Stimulated activated CD4-positive, alpha-beta T cell treated with anti-CD3 and anti-CD28 coated beads, Interleukin-15, amount 100 ng/mL, for 24 hours (primary cell): ENCODE results near the gene COP1.
A peak's percentile ranks its signal among the peaks of the same experiment; 100 is the strongest.
"Not testable (repeated sequence)": the region's sequence is repeated elsewhere in the genome, so short reads cannot be mapped to it uniquely, and the experiment has no call there.

Source experiments
- DNase-seq: peaks from one replicate; pipeline ENCODE4 v3.0.0-alpha.2; 2020

COP1 gene

DNA sequence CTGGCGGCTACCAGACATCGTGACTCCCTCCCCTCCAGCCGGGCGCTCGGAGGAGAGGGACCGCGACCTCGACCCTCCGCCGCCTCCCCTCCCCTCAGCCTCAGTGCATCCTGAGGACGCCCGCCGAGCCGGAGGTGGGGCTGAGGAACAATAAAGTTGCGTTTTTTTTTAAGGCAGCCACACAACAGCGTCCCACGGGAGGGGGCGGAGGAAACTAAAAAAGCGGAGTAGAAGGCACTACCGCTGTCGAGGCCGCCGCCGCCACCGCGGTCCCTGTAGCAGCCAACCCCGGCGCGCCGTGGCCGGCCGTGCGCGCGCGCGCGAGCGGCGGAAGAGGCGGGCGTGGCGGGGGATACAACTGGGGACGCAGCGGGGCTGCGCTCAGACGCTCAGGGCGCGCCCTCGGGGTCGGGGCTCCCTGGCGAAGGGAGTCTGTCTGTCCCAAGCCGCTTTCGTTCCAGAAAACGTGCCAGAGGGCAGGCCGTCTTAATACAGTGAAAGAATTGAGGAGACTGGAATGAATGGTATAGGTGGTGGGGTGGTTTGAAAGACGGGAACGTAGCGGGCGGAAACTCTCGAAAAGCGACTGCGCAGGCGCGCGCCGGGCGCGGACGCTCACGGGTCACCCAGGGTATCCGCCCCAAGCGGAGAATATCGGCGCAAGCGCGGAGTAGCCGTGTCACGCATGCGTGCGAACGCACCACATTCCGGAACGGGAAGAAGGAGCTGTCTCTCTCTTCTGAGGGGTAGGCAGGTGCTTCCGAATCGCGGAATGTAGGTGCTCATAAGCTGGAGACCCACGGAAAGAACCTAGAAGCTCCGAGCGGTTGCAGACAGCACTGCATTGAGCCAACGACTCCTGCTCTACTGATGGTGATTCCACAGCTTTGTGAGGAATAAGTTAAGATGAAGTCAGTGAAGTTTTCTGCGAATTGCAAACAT lies at the start of gene COP1:
Gene COP1, minus strand, starts transcription at position 326 of the 942 bp plus-strand sequence. Its CDS starts 308 bp downstream, at position 18.
- DNase-seq, result peak; percentile 96

DNA sequence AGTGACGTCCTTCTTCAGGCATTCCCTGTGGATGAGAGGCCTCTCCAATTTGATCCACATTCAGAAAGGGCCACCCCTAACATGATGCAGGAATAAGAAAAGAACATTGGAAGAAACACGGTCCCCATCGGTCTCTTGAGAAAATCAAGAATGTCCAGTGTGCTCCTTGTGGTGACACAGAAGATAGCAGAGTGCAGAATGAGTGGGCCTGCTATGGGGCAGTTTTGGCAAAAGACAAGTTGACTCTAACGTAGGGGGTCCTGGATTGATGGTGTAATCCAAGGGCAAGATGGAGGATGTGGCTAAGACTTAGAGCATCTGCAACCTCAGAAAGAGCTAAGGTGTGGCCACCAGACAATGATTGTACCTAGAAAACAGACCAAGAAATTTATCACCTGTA lies 45.1 kb upstream of the COP1 start:
- no peak for DNase-seq

DNA sequence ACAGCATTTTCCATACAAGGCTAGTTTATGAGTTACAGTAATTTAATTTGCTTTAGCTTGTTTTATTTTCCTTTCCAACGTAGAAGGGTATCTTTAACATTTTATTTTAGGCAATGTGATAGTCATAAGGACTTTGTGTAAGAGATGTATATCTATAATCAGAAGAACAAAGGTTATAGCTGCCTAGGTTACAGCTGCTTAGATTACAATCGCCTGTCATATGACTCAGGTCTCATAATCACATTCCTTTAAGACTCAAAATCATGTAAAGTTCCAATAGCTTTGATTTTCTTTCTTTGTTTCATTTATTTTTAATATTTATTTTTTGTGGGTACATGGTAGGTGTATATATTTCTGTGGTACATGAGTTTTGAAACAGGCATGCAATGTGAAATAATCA lies 37.8 kb upstream of the COP1 start:
- DNase-seq, result no peak

DNA sequence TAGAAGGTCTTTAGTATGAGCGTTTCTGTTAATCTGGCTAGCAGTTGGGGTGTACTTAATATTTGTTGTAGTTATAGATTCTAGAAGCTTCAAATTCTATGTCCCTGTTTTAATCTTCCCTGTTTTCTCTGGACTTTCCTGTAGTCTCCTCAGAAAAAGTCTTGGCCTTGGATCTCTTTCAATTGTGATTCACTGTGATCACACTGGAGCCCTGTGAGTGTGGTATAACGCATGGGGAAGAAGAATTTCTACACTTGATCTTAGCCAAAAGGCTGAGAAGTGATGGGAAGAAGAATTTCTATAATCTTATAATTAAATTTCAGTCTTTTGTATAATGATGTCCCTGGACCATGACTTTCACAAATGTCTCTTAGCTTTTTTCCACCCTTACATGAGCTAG lies 36.7 kb upstream of the COP1 start:
- no peak for DNase-seq

DNA sequence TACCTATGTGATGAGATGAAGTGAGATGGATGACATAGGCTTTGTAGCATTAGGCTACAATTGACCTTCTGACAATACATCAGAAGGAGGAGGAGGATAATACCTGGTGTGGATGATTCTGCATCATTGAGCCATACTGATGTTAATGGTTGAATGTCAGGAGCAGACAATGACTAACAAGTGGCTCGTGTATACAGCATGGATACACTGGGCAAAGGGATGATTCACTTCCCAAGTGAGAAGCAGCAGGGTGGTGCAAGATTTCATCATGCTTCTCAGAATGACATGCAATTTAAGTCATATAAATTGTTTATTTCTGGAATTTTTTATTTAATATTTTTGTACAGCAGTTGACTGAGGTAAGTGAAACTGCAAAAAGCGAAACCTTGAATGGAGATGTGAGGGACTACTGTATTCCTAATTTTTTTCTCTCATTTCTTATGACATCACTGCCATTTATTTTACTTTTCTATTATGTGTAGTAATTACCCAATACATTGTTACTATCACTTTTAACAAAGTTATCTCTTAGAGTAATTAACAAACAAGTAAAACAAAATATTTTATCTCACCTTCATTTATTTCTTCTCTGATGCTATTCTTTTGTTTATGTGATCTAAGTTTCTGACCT lies 34.4 kb upstream of the COP1 start:
- peak; percentile 10 for DNase-seq

DNA sequence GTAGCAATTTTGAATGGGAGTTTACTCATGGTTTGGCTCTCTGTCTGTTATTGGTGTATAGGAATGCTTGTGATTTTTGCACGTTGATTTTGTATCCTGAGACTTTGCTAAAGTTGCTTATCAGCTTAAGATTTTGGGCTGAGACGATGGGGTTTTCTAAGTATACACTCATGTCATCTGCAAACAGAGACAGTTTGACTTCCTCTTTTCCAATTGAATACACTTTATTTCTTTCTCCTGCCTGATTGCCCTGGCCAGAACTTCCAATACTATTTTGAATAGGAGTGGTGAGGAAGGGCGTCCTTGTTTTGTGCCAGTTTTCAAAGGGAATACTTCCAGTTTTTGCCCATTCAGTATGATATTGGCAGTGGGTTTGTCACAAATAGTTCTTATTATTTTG lies 26.6 kb upstream of the COP1 start:
- not testable (repeated sequence) for DNase-seq

DNA sequence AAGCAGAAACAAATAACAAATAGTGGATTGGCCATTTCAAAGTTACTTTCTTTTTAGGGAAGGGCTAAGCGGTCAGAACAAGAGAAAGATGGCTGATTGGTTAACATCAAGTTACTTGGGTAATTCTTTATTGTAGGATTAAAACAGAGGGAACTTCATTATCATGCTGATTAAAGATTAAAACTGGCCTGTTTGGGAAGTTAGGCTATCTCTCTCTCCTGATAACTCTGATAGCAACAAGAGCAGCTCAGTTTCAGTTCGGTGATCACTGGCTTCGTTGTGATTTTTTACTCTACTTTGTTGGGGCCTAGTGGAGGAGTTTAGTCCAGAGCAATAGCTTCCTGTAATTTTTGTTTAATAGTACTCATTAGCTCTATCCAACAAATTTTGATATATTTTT lies 20.5 kb upstream of the COP1 start:
- no peak for DNase-seq

DNA sequence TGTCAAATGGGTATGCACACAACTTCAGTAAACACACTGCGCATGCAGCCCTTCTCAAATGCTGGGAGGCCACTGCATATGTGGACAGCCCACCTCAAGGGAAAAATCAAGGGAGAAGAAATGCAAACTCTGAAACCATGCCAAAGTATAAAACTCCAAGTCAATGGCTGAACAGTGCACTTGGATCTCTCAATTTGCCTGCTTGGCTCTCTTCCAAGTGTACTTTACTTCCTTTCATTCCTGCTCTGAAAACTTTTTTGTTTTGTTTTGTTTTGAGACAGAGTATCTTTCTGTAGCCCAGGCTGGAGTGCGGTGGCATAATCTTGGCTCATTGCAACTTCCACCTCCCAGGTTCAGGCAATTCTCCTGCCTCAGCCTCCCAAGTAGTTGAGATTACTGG lies 18.8 kb upstream of the COP1 start:
- no peak for DNase-seq

DNA sequence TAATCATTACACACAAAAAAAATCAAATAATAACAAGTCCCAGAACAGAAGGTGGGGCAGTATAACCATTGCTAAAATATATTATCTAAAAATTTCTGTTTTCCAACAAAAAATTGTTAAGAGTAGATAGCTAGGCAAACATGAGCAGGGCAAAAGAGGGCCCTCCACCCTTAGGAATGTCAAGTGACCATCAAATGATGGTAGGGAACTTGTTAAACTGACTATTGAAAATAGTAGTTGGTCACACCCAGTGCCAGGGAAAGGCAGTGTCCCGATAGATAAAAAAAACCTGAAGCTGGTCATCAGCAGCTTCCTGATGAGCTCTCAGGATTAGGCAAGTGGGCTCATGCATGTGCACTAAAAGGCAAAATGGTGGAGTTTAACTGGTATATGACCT lies 18.4 kb upstream of the COP1 start:
- DNase-seq, result no peak

DNA sequence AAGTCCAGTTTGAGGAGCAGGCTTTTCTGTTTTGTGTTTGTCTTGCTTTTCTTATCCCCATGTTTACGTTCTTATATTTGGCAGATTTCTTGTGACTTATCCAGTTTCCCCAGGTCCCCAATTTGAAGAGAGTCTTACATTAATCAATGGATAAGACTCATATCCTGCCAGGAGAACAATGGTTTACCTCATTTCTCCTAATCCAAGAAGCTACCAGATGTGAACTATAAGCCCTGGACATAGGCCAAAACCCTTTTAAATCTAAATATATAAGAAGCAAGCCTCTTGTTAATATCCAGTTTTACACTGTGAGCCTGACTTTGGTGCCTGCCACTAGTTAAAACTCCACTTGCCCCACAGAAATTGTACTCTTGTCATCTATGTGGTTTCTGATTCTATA lies 15.1 kb upstream of the COP1 start:
- no peak for DNase-seq

DNA sequence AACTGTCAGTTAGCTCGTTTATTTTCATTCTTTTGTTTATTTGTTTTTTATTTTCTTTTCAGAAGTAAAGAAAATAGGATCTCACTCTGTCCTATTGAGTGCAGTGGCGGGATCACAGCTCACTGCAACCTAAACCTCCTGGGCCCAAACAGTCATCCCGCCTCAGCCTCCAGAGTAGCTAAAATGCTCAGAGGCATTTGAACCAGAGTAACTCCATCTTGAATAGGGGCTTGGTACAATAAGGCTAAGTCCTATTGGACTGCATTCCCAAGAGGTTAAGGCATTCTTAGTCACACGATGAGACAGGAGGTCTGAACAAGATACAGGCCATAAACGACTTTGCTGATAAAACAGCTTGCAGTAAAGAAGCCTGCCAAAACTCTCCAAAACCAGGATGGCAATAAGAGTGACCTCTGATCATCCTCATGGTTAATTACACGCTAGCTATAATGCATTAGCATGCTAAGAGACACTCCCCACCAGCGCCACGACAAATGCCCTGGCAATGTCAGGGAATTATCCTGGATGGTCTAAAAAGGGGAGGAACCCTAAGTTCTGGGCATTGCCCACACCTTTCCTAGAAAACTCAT lies 13.1 kb upstream of the COP1 start:
- DNase-seq, result no peak

DNA sequence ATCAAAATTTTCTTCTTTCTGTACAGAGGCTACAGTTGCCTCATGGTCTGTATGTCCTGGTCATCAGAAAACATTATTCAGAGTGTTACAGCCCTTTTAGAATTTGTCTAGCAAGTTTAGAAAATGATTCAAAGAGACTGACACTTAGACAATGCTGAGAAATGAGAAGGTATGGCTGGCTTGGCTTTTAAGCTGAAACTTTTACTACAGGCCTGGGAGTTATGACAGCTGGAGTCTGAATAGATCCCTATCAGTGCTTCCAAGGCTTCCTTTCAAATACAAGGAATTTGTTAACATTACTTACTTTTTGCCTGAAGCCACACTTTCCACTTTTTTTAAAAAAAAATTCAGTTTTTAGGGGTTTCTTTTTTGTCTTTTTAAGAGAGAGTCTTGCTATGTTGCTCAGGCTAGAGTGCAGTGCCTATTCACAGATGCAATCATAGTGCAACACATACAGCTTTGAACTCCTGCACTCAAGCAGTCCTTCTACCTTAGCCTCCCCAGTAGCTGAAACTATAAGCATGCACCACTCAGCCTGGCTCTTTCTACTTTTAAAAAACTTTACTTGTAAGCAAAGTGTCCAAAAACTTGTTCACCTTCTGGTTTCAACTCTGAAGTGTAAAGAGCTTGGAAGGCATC lies 10.5 kb upstream of the COP1 start:
- DNase-seq, result no peak

DNA sequence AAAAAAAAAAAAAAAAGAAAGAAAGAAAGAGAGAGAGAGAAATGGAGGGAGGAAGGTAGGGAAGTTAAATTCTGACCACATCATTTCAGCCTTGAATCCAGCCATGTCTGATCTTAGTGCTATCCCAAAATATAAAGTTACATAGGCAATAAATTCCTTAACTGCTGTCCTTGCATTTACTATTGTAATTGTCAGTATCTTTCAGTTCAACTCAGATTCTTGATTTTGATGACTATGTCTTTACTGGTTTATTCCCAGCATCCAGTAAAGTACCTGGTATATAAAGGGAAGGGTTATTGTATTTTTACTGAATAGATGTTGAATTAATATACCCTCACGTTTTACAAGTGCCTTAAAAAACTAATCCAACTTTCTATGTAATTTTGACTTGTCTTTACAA lies 8.9 kb upstream of the COP1 start:
- no peak for DNase-seq

DNA sequence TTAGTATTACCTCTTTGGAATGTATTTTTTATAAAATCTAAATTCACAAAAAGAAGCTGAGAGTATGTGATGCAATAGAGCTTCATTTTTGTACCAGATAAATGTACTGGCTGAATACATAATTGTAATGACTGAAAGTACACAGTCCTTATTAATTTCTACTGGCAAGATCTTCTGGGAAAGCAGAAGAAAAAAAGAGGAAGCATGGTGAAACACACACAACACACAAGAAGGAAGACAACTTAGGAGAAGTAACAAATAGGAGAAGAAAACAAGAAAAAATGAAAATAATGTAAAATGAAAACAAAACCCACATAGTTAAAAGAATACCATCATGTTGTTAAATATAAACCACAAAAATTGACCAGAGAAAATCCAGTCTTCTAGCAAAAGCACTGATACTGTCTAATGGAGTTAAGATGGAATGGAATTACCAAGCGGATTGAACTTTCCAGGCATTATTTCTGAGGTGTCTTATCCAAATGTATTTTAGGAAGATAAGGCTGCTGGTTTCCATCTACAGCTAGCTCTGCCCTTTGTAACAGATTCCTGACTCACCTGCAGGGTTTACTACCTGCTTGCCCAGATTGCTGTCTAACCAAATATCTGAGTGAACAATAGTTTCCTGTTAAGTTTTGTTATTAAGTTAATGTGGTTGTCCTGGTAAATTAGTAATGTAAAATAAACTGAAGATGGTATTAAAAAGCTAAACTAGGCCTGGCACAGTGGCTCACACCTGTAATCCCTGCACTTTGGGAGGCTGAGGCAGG lies 4.5 kb upstream of the COP1 start:
- no peak for DNase-seq

DNA sequence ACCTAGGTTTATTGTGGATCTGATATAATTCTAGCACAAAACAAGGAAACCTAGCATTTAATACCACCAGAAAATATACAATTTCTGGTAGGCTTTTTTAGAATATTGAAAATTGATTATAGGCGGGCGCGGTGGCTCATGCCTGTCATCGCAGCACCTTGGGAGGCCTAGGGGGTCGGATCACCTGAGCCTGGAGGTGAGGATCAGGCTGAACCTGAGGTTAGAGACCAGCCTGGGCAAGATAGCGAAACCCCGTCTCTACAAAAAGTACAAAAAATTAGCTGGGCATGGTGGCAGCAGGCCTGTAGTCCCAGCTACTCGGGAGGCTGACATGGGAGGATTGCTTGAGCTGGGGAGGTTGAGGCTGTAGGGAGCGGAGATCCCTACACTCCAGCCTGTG lies 948 bp upstream of the COP1 start:
- DNase-seq, result no peak

DNA sequence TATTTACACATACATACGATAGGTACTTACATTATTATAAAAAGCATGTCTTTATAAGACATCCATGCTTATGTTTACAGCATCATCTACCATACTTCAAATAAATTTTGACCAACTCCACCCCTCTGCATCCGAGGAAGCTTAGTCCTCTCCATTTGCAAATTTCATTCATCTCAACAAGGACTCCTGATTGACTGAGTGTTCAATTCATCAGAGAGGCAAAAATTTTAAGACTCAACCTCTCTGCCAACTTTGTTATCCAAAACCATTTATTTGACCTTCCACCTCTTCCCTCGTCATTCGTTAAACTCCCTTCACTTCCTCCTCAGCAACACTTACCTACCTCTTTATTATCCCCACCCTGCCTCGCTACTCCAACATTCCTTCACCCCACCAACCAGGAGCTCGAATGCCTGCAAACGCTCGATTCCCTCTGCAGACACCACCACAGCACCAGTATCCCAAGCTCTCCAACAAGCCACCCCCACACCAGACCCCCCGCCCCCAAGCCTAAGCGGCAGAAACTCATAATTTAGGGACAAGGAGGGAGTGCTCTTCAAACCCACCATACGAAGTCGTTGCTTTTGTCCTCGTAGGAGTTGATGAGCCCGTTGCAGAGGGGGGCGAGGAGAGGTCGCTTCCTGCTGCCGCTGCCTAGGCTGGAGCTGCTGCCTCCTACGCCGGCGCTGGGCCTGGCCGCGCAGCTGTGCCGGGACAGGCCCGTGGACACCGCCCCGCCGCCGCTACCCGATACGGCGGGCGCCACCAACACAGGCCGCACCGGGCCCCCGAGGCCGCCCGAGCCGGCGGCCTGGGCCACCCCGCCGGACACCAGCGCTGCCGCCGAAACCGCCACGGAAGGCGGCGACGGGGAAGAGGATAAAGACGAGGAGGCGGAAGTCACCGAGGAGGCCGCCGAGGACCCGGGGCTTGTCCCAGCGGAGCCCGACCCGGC lies 803 bp downstream of the COP1 start:
- DNase-seq, result peak; percentile 52

DNA sequence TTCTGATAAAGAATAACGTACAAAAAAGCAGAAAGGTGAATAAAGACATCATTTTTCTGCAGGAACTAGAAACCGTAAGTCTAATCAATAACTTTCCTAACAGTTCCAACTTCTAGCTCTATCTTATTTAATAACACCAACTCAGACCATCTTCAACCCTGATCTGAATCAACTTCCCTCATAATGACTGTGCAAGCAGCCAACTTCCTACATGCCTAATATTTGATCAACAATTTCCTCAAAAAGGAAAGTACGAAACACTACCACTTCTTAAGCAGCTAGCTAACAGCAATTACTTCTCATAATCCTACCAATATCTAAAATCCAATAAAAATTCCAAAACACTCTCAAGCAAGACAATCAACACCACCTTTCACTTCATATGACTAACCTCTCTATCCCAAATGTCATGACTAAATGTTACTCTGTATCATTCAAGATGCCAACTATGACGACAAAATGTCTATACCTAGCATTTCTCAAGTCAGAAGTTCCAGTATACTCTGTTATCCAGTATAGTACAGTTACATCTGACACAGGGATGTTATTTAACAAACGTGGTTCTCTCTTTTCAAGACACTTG lies 1.7 kb downstream of the COP1 start:
- no peak for DNase-seq

DNA sequence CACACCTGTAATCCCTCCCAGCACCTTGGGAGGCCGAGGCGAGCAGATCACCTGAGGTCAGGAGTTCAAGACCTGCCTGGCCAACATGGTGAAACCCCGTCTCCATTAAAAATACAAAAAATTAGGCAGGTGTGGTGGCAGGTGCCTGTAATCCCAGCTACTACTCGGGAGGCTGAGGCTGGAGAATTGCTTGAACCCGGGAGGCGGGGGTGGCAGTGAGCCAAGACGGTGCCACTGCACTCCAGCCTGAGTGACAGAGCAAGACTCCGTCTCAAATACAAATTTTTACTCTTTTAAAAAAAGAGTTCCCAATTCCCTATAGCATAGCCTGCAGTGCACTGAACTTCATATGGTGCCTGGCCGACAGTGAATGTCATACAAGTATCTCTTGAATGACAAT lies 2.4 kb downstream of the COP1 start:
- DNase-seq, result not testable (repeated sequence)

DNA sequence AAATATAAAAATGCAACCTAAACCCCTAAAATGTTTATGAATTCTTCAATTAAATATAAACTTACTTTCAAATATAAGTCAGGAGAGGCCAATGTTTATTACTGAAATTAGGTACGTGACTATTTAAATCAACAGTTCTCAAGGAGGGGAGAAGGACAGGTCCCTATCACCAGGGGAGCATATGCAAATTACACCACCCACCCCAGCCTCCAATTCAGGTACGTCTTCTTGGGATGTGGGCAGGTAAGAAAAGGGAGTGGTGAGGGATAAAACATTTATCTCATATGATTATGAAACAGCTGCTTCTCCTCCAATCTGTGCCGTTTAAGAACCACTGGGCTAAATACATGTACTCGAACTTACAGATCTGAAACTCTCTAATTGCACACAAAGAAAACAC lies 3.4 kb downstream of the COP1 start:
- no peak for DNase-seq

DNA sequence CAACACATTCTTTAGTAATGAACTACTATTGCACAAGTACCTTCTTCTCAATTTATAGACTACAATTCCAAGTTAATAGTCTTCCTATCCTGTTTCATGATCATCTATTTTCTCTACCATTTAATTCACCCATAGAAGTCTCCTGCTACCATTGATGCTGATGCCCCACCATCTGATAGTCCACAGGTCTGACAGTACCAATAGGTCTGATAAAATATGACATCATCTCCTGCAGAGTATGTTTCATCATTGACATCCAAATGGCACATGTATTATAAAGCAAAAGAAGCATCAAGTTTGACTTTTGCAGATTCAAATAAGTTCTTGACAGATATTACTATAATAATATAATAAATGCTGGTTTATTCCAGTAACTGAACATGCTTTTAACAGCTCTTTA lies 5.5 kb downstream of the COP1 start:
- DNase-seq, result no peak

DNA sequence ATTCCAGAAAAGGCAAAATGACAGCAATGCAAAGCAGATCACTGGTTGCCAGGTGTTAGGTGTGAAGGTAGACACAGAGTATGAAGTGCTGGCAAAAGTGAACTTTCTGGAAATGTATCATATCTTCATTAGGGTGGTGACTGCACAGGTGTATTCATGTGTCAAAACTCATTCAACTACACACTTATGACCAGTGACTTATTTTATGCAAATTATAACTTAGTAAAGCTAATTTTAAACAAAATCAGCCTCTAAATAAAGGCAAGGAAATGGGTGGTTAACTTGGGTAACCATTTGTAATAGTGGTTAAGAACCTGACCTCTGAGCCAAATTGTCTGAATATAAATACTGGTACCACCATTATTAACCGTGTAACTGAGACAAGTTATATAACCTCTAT lies 7.4 kb downstream of the COP1 start:
- no peak for DNase-seq
